Chondrocyte (in vitro differentiated cells): ENCODE results near the gene CENPT. TPM values are rescaled to one million over a fixed set of nuclear protein-coding genes. Genes with fewer than 3 reads are reported as not detected.

ENCODE experiments used
- DNase-seq: peaks from one replicate; pipeline ENCODE4 v3.0.0; 2021; ENCODE audit warnings: mixed read lengths, low spot score
- H3K27ac Mint-ChIP-seq: one replicate; pipeline ENCODE4 v1.8.0; 2021; ENCODE audit warnings: mild to moderate bottlenecking, moderate library complexity, mixed read lengths; ENCODE audit not compliant: unreplicated experiment
- H3K27me3 Mint-ChIP-seq: 2 replicates; pipeline ENCODE4 v1.8.0; 2021; ENCODE audit warnings: low read depth, mixed read lengths
- H3K36me3 Mint-ChIP-seq: 2 replicates; pipeline ENCODE4 v1.8.0; 2021; ENCODE audit warnings: low read depth, mixed read lengths
- H3K4me1 Mint-ChIP-seq: 2 replicates; pipeline ENCODE4 v1.8.0; 2021; ENCODE audit warnings: low read depth, mild to moderate bottlenecking, mixed read lengths
- H3K4me3 Mint-ChIP-seq: one replicate; pipeline ENCODE4 v1.8.0; 2021; ENCODE audit warnings: mild to moderate bottlenecking, moderate library complexity, mixed read lengths; ENCODE audit not compliant: unreplicated experiment
- H3K9me3 Mint-ChIP-seq: 2 replicates; pipeline ENCODE4 v1.8.0; 2021; ENCODE audit warnings: low read depth, mixed read lengths
- CTCF ChIP-seq: fragments of 200-600 bp; sonication (generic); IDR thresholded peaks from 2 replicates; pipeline ENCODE4 v1.5.0; 2021; ENCODE audit warnings: antibody characterized with exemption, mild to moderate bottlenecking, moderate library complexity
- total RNA-seq: library from RNA; stranded (reverse); gene quantifications from 3 replicates; pipeline ENCODE4 v1.2.1, GENCODE V29; 2021

Gene CENPT
- total RNA-seq, 1 donor from 2014 or later = 50.5 TPM

- Mint-ChIP-seq H3K4me3 (peak overlapping the region; percentile 83), H3K4me1 (peaks cover 59% of the 10 kb centered on the region), H3K27ac (peak overlapping the region; percentile 92)
Measured at GRCh38 chr16:67846063-67846319, 1.5 kb downstream of the CENPT start.

GRCh38 chr16:67845291-67846062 lies 2.0 kb downstream of the CENPT start:
- Mint-ChIP-seq H3K36me3 (no peaks in the 10 kb centered on the region), H3K9me3 (no peaks in the 10 kb centered on the region), H3K4me1 (peaks cover 59% of the 10 kb centered on the region), H3K27me3 (no peaks in the 10 kb centered on the region), H3K27ac (peak overlapping the region; percentile 92), H3K4me3 (peak overlapping the region; percentile 83)
- no peak for TF ChIP-seq CTCF
- no peak for DNase-seq

More at GRCh38 chr16:67846063-67846319, 1.5 kb downstream of the CENPT start:
- no peak for DNase-seq
- no peak for TF ChIP-seq CTCF
- no peaks in the 10 kb centered on the region for H3K36me3 Mint-ChIP-seq
- no peaks in the 10 kb centered on the region for H3K27me3 Mint-ChIP-seq
- H3K9me3 Mint-ChIP-seq = no peaks in the 10 kb centered on the region

DNA sequence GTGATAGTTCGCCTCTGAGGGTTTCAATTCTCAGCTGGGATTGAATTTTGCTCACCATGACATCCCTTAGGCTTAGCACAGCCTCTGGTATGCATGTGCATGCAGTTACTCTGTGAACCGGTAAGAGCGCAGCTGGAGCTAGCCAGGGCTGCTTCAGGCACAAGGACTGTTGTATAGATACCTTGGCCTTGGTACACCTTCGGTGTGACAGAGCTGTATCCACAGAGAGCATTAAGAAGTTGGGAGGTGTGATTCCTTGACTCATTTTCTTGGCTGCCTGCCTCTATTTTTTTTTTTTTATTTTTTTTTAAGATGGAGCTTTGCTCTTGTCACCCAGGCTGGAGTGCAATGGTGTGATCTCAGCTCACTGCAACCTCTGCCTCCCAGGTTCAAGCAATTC lies 3.0 kb downstream of the CENPT start:
- peaks cover 56% of the 10 kb centered on the region for H3K4me1 Mint-ChIP-seq
- no peak for DNase-seq
- no peak for TF ChIP-seq CTCF
- no peaks in the 10 kb centered on the region for H3K9me3 Mint-ChIP-seq
- peak overlapping the region; percentile 28 for H3K4me3 Mint-ChIP-seq
- no peaks in the 10 kb centered on the region for H3K27me3 Mint-ChIP-seq
- peak overlapping the region; percentile 92 for H3K27ac Mint-ChIP-seq
- H3K36me3 Mint-ChIP-seq = no peaks in the 10 kb centered on the region

DNA sequence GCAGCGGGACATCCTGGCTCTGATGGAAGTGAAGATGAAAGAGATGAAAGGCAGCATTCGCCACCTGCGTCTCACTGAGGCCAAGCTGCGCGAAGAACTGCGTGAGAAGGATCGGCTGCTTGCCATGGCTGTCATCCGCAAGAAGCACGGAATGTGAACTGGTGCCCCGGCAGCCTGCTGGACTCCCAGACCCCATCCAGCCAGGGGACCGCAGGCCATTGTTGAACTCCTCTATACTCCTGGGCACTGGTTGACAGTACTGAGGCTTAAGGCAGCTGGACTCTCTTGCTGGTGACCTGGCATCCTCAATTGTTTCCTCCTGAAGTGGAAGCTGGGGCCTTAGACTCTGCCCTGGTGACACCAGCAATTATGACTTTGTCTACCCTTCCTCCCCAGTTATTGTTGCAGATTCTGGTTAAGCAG lies 4.1 kb downstream of the CENPT start:
- H3K4me3 Mint-ChIP-seq = peak overlapping the region; percentile 91
- H3K9me3 Mint-ChIP-seq = no peaks in the 10 kb centered on the region
- peak; percentile 35 for TF ChIP-seq CTCF
- no peaks in the 10 kb centered on the region for H3K36me3 Mint-ChIP-seq
- no peak for DNase-seq
- H3K4me1 Mint-ChIP-seq = peaks cover 47% of the 10 kb centered on the region
- H3K27me3 Mint-ChIP-seq = no peaks in the 10 kb centered on the region
- H3K27ac Mint-ChIP-seq = peak overlapping the region; percentile 92

GRCh38 chr16:67842509-67843342 lies 4.8 kb downstream of the CENPT start:
- no peaks in the 10 kb centered on the region for H3K9me3 Mint-ChIP-seq
- no peaks in the 10 kb centered on the region for H3K27me3 Mint-ChIP-seq
- peak; percentile 71 for TF ChIP-seq CTCF
- H3K4me1 Mint-ChIP-seq = peaks cover 41% of the 10 kb centered on the region
- DNase-seq = no peak
- H3K36me3 Mint-ChIP-seq = peaks cover 1% of the 10 kb centered on the region
- peak overlapping the region; percentile 91 for H3K4me3 Mint-ChIP-seq
- peak overlapping the region; percentile 92 for H3K27ac Mint-ChIP-seq
